Naive thymus-derived CD4-positive, alpha-beta T cell (primary cell): Measurements from ENCODE around the gene FBN1. TPM values are rescaled to one million over a fixed set of nuclear protein-coding genes. Genes with fewer than 3 reads are reported as not detected.

Experiments
- ATAC-seq: fragments of 150-1000 bp; cut with Tn5 transposase; 2 replicates; pipeline ENCODE4 v1.10.0; 2021; ENCODE audit warnings: mild to moderate bottlenecking, moderate library complexity
- CTCF ChIA-PET: fragments of 350-600 bp; sonication (Branson Sonifier 250); formaldehyde crosslinking; loops from one replicate; lab custom pipeline; 2021; ENCODE audit warnings: antibody characterized with exemption; lab: Charles Lee
- POLR2A ChIA-PET: fragments of 350-600 bp; sonication (Branson Sonifier 250); formaldehyde crosslinking; loops from one replicate; lab custom pipeline; 2021; ENCODE audit warnings: antibody characterized with exemption, inconsistent platforms; lab: Charles Lee
- DNase-seq, 9 donors: peaks; one replicate each; pipeline versions ENCODE4 v3.0.0 to v3.0.0-alpha.2; 2020 to 2022; ENCODE audit warnings: mixed read lengths in 1 of 9
- H3K27ac ChIP-seq: one replicate; pipeline ENCODE4 v1.7.0; 2013; ENCODE audit warnings: mild to moderate bottlenecking, low read depth, low read length, moderate library complexity
- H3K27me3 ChIP-seq, 2 donors: one replicate each; pipeline ENCODE4 v1.7.0; 2013; ENCODE audit warnings: low read length in 2 of 2, mild to moderate bottlenecking in 2 of 2, moderate library complexity in 2 of 2; ENCODE audit not compliant: control insufficient read depth in 2 of 2, insufficient read depth in 2 of 2
- H3K36me3 ChIP-seq, 3 experiments: 1 replicate in 2 of 3; 2 replicates in 1 of 3; pipeline ENCODE4 v1.7.0; 2013; ENCODE audit warnings: low read length in 3 of 3, mild to moderate bottlenecking in 3 of 3, moderate library complexity in 1 of 3; ENCODE audit not compliant: insufficient read depth in 3 of 3, control insufficient read depth in 2 of 3
- H3K4me1 ChIP-seq, 2 donors: one replicate each; pipeline ENCODE4 v1.7.0; 2013; ENCODE audit warnings: low read length in 2 of 2, mild to moderate bottlenecking in 2 of 2, moderate library complexity in 1 of 2; ENCODE audit not compliant: control insufficient read depth in 2 of 2, insufficient read depth in 2 of 2
- H3K4me3 ChIP-seq: 2 replicates; pipeline ENCODE4 v1.7.0; 2013; ENCODE audit warnings: mild to moderate bottlenecking, low read length
- H3K9me3 ChIP-seq, 3 experiments: 1 replicate in 2 of 3; 2 replicates in 1 of 3; pipeline ENCODE4 v1.7.0; 2013; ENCODE audit warnings: low read length in 3 of 3; ENCODE audit not compliant: control insufficient read depth in 2 of 3
- H3K27ac Mint-ChIP-seq, 9 donors: one replicate each; pipeline ENCODE4 v1.8.0; 2020 to 2022; ENCODE audit warnings: mixed read lengths in 9 of 9, mild to moderate bottlenecking in 8 of 9, moderate library complexity in 5 of 9, inconsistent platforms in 2 of 9
- H3K27me3 Mint-ChIP-seq, 5 donors: one replicate each; pipeline ENCODE4 v1.8.0; 2021 to 2022; ENCODE audit warnings: mixed read lengths in 5 of 5, mild to moderate bottlenecking in 1 of 5
- H3K36me3 Mint-ChIP-seq, 5 donors: one replicate each; pipeline ENCODE4 v1.8.0; 2020 to 2022; ENCODE audit warnings: mixed read lengths in 5 of 5, mild to moderate bottlenecking in 3 of 5, inconsistent platforms in 1 of 5
- H3K4me1 Mint-ChIP-seq, 7 donors: one replicate each; pipeline ENCODE4 v1.8.0; 2020 to 2022; ENCODE audit warnings: mixed read lengths in 7 of 7, mild to moderate bottlenecking in 3 of 7, inconsistent platforms in 1 of 7
- H3K4me3 Mint-ChIP-seq, 10 donors: one replicate each; pipeline ENCODE4 v1.8.0; 2020 to 2022; ENCODE audit warnings: mild to moderate bottlenecking in 10 of 10, mixed read lengths in 10 of 10, moderate library complexity in 6 of 10, inconsistent platforms in 2 of 10
- H3K9me3 Mint-ChIP-seq, 11 donors: one replicate each; pipeline ENCODE4 v1.8.0; 2020 to 2022; ENCODE audit warnings: mixed read lengths in 11 of 11, mild to moderate bottlenecking in 4 of 11, inconsistent platforms in 1 of 11, moderate library complexity in 1 of 11
- intact Hi-C, 2 donors: fragments of 100-400 bp; cut with micrococcal nuclease; formaldehyde crosslinking; loops; one replicate each; pipeline ENCODE4 v1.15.1; 2023
- polyA plus RNA-seq, 2 donors: library from polyadenylated mRNA; unstranded; fragments of 300-500 nt; fragmentation: Illumina TruSeq; gene quantifications; one replicate each; pipeline ENCODE4 v1.2.3, GENCODE V29; 2021
- total RNA-seq, 6 experiments: library from RNA in 5 of 6; stranded (reverse) in 5 of 6; gene quantifications; 1 replicate in 5 of 6; 2 replicates in 1 of 6; pipeline ENCODE4 v1.2.3 and lab custom pipeline; 2021 to 2026

FBN1 gene
- total and polyA plus RNA-seq, 7 experiments from 2014 or later, result 0.03 to 1.3 (median 0.61) TPM; not detected in 1

DNA sequence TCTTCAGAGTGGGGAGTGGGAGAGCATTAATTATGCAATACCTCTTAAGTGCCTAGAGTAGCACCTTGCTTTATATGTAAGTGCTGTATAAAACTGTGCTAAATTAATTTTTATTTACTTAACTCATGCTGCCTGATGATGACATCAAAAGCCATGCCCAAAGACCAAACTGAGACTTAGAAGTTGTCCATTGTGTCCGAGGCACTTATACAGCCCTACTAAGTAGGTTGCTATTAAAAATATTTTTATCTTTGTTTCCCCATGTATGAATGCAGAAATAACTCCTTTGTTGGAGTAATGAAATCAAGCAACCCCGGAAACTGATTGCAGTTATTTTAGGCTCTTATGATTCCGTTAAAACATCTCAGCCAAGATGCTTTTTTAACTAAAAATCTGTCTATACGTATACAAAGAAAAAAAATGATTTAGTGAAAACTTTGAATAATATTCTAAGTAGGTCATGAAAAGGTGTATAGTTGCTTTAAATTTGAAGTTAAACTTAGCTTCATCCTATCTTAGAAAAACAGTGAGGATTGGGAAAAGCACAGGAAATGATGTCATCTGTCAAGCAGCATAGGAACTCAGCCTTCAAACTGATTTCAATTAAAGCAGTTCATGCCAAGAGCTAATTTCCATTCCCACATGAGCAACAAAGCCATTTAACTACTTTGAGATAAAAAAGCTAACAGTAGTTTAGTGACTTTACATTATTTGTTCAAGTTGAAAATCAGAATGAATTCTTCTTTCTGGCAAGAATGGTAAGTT is 43.0 kb downstream of the FBN1 start:
- Histone ChIP-seq H3K4me1 (no peaks in the 10 kb centered on the region), H3K27ac (no peak overlapping the region), H3K9me3 (no peaks in the 10 kb centered on the region), H3K4me3 (no peak overlapping the region), H3K27me3 (no peaks in the 10 kb centered on the region), H3K36me3 (no peaks in the 10 kb centered on the region)
- H3K4me1 Mint-ChIP-seq, result no peaks in the 10 kb centered on the region
- no peaks in the 10 kb centered on the region for H3K36me3 Mint-ChIP-seq
- peaks cover 0 to 9% (median 4%) of the 10 kb centered on the region in 5 donors for H3K27me3 Mint-ChIP-seq
- H3K9me3 Mint-ChIP-seq, result peaks cover 0 to 2% (median 0%) of the 10 kb centered on the region in 11 donors
- intact Hi-C loops, result no loop called here
- DNase-seq (no peak), ATAC-seq (no peak)
- ChIA-PET CTCF (no interaction called here), POLR2A (no interaction called here)
- H3K27ac Mint-ChIP-seq, result no peak overlapping the region
- no peak overlapping the region for H3K4me3 Mint-ChIP-seq

DNA sequence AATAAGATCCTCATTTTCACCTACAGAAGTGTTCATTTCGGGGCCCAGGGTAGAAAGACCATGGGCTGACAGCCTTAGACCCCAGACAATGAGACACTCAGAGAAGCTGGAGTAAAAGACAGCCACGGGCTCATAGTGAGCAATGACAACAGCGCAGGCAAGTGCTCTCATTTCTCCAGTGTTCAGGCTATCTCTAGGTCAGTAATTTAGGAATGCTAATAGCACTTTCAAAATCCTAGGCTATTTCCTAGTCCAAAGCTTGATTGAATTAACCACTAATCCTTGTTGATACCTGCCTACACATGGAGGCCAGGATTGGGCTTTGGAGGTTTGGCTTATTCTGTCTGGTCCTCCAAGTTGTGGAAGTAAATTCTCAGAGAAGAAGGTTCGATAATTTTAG is 44.4 kb downstream of the FBN1 start:
- Mint-ChIP-seq H3K4me1 (no peaks in the 10 kb centered on the region), H3K9me3 (no peaks in the 10 kb centered on the region), H3K27me3 (peaks cover 0 to 9% (median 4%) of the 10 kb centered on the region in 5 donors), H3K27ac (no peak overlapping the region), H3K36me3 (no peaks in the 10 kb centered on the region), H3K4me3 (no peak overlapping the region)
- ChIA-PET CTCF (no interaction called here), POLR2A (no interaction called here)
- intact Hi-C loops, result no loop called here
- Histone ChIP-seq H3K36me3 (no peaks in the 10 kb centered on the region), H3K27ac (no peak overlapping the region), H3K9me3 (no peaks in the 10 kb centered on the region), H3K4me1 (no peaks in the 10 kb centered on the region), H3K4me3 (no peak overlapping the region), H3K27me3 (no peaks in the 10 kb centered on the region)
- ATAC-seq (no peak), DNase-seq (no peak)

DNA sequence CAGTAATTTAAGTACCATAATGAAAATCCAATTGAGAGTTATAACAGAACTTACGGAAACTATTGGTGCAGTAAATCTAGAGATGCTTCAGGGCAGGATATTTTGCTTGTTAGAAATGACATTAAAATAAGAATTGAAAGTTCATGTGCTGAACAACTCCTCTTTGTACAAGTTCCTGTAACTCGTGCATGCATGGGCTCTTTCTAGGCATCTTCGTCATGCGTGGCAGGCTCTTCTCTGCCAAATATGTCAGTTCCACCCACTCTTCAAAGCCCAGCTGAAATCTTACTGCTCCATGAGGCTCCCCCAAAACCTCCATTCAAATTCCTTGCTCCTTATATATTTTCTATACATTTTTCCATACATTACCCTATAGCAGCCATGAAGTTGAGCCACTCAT is 48.7 kb downstream of the FBN1 start:
- intact Hi-C loops, result no loop called here
- H3K4me1 Mint-ChIP-seq, result peaks cover 0 to 5% (median 0%) of the 10 kb centered on the region in 7 donors

DNA sequence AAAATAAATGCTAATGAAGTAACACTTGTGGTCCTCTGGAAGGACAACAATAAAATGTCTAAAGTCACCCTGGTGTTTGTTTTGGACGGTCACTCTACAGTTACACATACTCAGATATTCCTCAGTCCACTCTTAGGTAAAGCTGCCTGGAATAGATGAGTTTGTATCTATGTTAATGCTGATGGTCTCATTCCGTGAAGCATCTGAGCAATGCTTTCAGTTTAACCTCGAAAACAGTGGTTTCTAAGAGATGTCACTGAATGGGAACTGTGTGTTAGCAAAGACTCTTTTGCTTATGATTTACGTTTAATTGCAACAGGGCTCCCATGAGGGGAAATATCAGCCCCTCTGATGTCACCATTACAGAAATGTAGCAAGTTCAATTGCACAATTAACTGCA is 49.1 kb downstream of the FBN1 start:
- CTCF ChIA-PET, result no interaction called here
- intact Hi-C loops, result no loop called here
- Mint-ChIP-seq H3K4me1 (peaks cover 0 to 5% (median 0%) of the 10 kb centered on the region in 7 donors), H3K9me3 (no peaks in the 10 kb centered on the region), H3K27me3 (peaks cover 0 to 9% (median 5%) of the 10 kb centered on the region in 5 donors), H3K27ac (no peak overlapping the region), H3K36me3 (no peaks in the 10 kb centered on the region), H3K4me3 (no peak overlapping the region)
- POLR2A ChIA-PET, result no interaction called here
- ATAC-seq (no peak), DNase-seq (no peak)
- no peaks in the 10 kb centered on the region for H3K4me1 ChIP-seq
- no peaks in the 10 kb centered on the region for H3K27me3 ChIP-seq
- no peaks in the 10 kb centered on the region for H3K36me3 ChIP-seq
- H3K4me3 ChIP-seq, result no peak overlapping the region
- no peaks in the 10 kb centered on the region for H3K9me3 ChIP-seq
- H3K27ac ChIP-seq, result no peak overlapping the region

More for the DNA sequence above, 48.7 kb downstream of the FBN1 start:
- no peak overlapping the region for H3K4me3 Mint-ChIP-seq
- Histone ChIP-seq H3K9me3 (no peaks in the 10 kb centered on the region), H3K27me3 (no peaks in the 10 kb centered on the region), H3K27ac (no peak overlapping the region), H3K4me3 (no peak overlapping the region), H3K4me1 (no peaks in the 10 kb centered on the region), H3K36me3 (no peaks in the 10 kb centered on the region)
- POLR2A ChIA-PET, result no interaction called here
- peaks cover 0 to 9% (median 5%) of the 10 kb centered on the region in 5 donors for H3K27me3 Mint-ChIP-seq
- CTCF ChIA-PET, result no interaction called here
- no peak for ATAC-seq
- no peak for DNase-seq
- no peak overlapping the region for H3K27ac Mint-ChIP-seq
- no peaks in the 10 kb centered on the region for H3K36me3 Mint-ChIP-seq
- no peaks in the 10 kb centered on the region for H3K9me3 Mint-ChIP-seq

DNA sequence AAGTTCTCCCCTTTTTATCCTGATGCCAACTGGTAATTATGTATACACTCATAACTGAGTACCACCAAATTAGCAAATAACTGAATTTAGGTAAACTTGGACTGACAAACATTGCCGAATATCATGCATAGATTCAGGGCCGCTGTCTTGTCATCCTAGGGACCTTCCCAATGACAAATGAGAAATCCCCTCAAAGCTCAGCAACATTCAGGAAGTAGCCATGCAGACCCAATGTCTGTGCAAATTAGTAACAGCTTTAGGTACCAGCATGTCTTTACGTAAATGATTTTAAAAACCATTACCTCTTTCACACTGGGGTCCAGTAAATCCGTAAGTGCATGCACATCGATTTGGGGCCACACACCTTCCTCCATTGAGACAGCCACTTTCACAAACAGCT is 49.5 kb downstream of the FBN1 start:
- no peak for ATAC-seq
- no peak for DNase-seq
- Mint-ChIP-seq H3K36me3 (no peaks in the 10 kb centered on the region), H3K4me3 (no peak overlapping the region), H3K4me1 (peaks cover 0 to 5% (median 0%) of the 10 kb centered on the region in 7 donors), H3K27me3 (peaks cover 0 to 9% (median 5%) of the 10 kb centered on the region in 5 donors), H3K27ac (no peak overlapping the region), H3K9me3 (no peaks in the 10 kb centered on the region)
- CTCF ChIA-PET, result no interaction called here
- POLR2A ChIA-PET, result no interaction called here
- intact Hi-C loops, result no loop called here
- no peaks in the 10 kb centered on the region for H3K27me3 ChIP-seq
- no peaks in the 10 kb centered on the region for H3K36me3 ChIP-seq
- no peak overlapping the region for H3K4me3 ChIP-seq
- H3K9me3 ChIP-seq, result no peaks in the 10 kb centered on the region
- H3K27ac ChIP-seq, result no peak overlapping the region
- H3K4me1 ChIP-seq, result no peaks in the 10 kb centered on the region

DNA sequence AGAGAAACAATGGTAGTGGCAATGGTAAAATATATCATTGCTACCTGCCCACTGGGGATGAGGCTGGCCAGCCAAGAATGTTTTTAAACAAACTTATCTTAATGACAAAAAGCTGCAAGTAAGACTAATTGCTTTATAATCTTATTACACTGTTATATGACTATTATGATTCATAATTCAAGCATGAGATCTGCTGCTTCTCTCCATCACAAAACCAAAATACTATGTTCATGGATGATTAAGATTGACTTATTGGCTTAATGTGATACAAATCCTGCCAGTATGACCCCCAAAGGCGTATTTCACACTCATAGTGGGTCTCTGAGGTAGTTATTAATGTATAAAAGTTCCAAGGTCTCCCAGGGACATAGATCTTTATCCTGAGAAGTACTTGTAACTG is 52.6 kb downstream of the FBN1 start:
- Mint-ChIP-seq H3K4me1 (peaks cover 0 to 5% (median 0%) of the 10 kb centered on the region in 7 donors), H3K36me3 (no peaks in the 10 kb centered on the region), H3K9me3 (no peaks in the 10 kb centered on the region), H3K4me3 (no peak overlapping the region), H3K27ac (no peak overlapping the region), H3K27me3 (peaks cover 0 to 7% (median 3%) of the 10 kb centered on the region in 5 donors)
- no peak for DNase-seq
- no peaks in the 10 kb centered on the region for H3K27me3 ChIP-seq
- ChIA-PET POLR2A (no interaction called here), CTCF (no interaction called here)
- no peaks in the 10 kb centered on the region for H3K36me3 ChIP-seq
- no peaks in the 10 kb centered on the region for H3K9me3 ChIP-seq
- no peak for ATAC-seq
- H3K4me3 ChIP-seq, result no peak overlapping the region
- H3K4me1 ChIP-seq, result no peaks in the 10 kb centered on the region
- intact Hi-C loops, result no loop called here
- no peak overlapping the region for H3K27ac ChIP-seq

DNA sequence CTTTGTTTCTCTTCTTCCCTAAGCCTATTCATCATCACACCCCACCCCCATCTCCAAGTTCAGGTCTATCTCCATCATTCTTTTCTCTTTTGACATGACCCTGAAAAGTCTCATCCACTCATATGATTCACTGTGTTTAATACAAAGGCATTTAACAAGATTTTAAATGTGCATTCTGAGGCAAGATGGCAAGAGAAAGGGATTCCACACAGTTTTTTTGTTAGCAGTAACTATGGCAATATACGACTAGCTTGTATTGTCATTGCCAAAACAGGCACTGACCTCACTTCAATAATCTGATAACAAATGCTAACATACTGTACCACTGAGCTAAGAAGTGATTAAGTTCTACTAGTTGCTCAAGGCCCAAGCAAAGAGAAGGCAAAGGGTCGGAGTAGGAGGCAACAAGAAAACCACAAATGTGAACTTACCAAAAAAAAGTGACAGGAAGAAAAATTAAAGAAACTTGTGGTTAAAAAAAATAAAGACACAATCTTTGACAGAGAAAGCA is 53.2 kb downstream of the FBN1 start:
- no peaks in the 10 kb centered on the region for H3K36me3 ChIP-seq
- H3K36me3 Mint-ChIP-seq, result no peaks in the 10 kb centered on the region
- ATAC-seq, result no peak
- H3K27ac ChIP-seq, result no peak overlapping the region
- intact Hi-C loops, result no loop called here
- ChIA-PET CTCF (no interaction called here), POLR2A (no interaction called here)
- peaks cover 0 to 7% (median 3%) of the 10 kb centered on the region in 5 donors for H3K27me3 Mint-ChIP-seq
- no peaks in the 10 kb centered on the region for H3K9me3 Mint-ChIP-seq
- no peak overlapping the region for H3K4me3 Mint-ChIP-seq
- no peak for DNase-seq
- no peaks in the 10 kb centered on the region for H3K4me1 ChIP-seq
- no peak overlapping the region for H3K4me3 ChIP-seq
- no peaks in the 10 kb centered on the region for H3K27me3 ChIP-seq
- no peaks in the 10 kb centered on the region for H3K9me3 ChIP-seq
- peaks cover 0 to 5% (median 0%) of the 10 kb centered on the region in 7 donors for H3K4me1 Mint-ChIP-seq
- no peak overlapping the region for H3K27ac Mint-ChIP-seq
